NB4 (cell line): ENCODE results near the gene RSRC1.

Experiments
- CTCF ChIP-seq: IDR thresholded peaks from one replicate; pipeline ENCODE4 v1.5.1; 2012; ENCODE audit warnings: low read depth, low read length
- MAX ChIP-seq: IDR thresholded peaks from 2 replicates; pipeline ENCODE4 v1.6.1; 2011; ENCODE audit warnings: low read depth, low read length
- MYC ChIP-seq: IDR thresholded peaks from 2 replicates; pipeline ENCODE4 v1.6.1; 2011; ENCODE audit warnings: low read depth, low read length
- POLR2A ChIP-seq: IDR thresholded peaks from 2 replicates; pipeline ENCODE4 v1.6.1; 2011; ENCODE audit warnings: mild to moderate bottlenecking; ENCODE audit not compliant: insufficient read length; ENCODE audit errors: extremely low read depth

GRCh38 chr3:158098309-158098639 is 11.6 kb upstream of the RSRC1 start:
- TF ChIP-seq CTCF (no peak), MAX (no peak), POLR2A (no peak), MYC (no peak)
